Measurements from ENCODE around the gene FAIM2. TPM values are rescaled to one million over a fixed set of nuclear protein-coding genes. Genes with fewer than 3 reads are reported as not detected.

The FAIM2 gene
- total RNA-seq, 1 donor from 2014 or later, result 107 TPM

- ATAC-seq (no peak), DNase-seq (ENCODE audit: low spot score) (no peak)
- intact Hi-C loops (cut with DNase I), result no loop called here
Measured at GRCh38 chr12:49941556-49942511, 38.1 kb upstream of the FAIM2 start.

GRCh38 chr12:49939707-49940106 lies 36.0 kb upstream of the FAIM2 start:
- ATAC-seq (peak; percentile 21), DNase-seq (ENCODE audit: low spot score) (no peak)
- intact Hi-C loops (cut with DNase I), result no loop called here

- DNase-seq (ENCODE audit: low spot score), result no peak
- ATAC-seq, result peak; percentile 52
- intact Hi-C loops (cut with DNase I), result no loop called here
Measured at GRCh38 chr12:49939307-49939706, 35.6 kb upstream of the FAIM2 start.

GRCh38 chr12:49937639-49938300 lies 34.1 kb upstream of the FAIM2 start:
- intact Hi-C loops (cut with DNase I), result no loop called here
- DNase-seq (ENCODE audit: low spot score) (no peak), ATAC-seq (peak; percentile 32)

GRCh38 chr12:49936925-49937324 lies 33.2 kb upstream of the FAIM2 start:
- intact Hi-C loops (cut with DNase I), result no loop called here
- ATAC-seq (no peak), DNase-seq (ENCODE audit: low spot score) (no peak)

- DNase-seq (ENCODE audit: low spot score), result no peak
- ATAC-seq, result no peak
Measured at GRCh38 chr12:49934505-49934904, 30.8 kb upstream of the FAIM2 start.

GRCh38 chr12:49933796-49934195 lies 30.1 kb upstream of the FAIM2 start:
- DNase-seq (ENCODE audit: low spot score), result no peak
- intact Hi-C loops (cut with DNase I), result no loop called here
- no peak for ATAC-seq

More at GRCh38 chr12:49934505-49934904, 30.8 kb upstream of the FAIM2 start:
- intact Hi-C loops (cut with DNase I), result no loop called here

- intact Hi-C loops (cut with DNase I), result no loop called here
- no peak for DNase-seq (ENCODE audit: low spot score)
- no peak for ATAC-seq
Measured at GRCh38 chr12:49932533-49933130, 28.9 kb upstream of the FAIM2 start.

- intact Hi-C loops (cut with DNase I), result no loop called here
- no peak for DNase-seq (ENCODE audit: low spot score)
Measured at GRCh38 chr12:49932023-49932422, 28.3 kb upstream of the FAIM2 start.

GRCh38 chr12:49930515-49931288 lies 27.0 kb upstream of the FAIM2 start:
- intact Hi-C loops (cut with DNase I), result no loop called here
- ATAC-seq (no peak), DNase-seq (ENCODE audit: low spot score) (no peak)

More at GRCh38 chr12:49932023-49932422, 28.3 kb upstream of the FAIM2 start:
- no peak for ATAC-seq

GRCh38 chr12:49929581-49929980 lies 25.9 kb upstream of the FAIM2 start:
- no peak for ATAC-seq
- DNase-seq (ENCODE audit: low spot score), result no peak
- intact Hi-C loops (cut with DNase I), result no loop called here

- intact Hi-C loops (cut with DNase I), result no loop called here
- ATAC-seq (no peak), DNase-seq (ENCODE audit: low spot score) (no peak)
Measured at GRCh38 chr12:49928471-49928870, 24.8 kb upstream of the FAIM2 start.

- DNase-seq (ENCODE audit: low spot score), result no peak
Measured at GRCh38 chr12:49925433-49926204, 21.9 kb upstream of the FAIM2 start.

GRCh38 chr12:49924628-49925246 lies 21.0 kb upstream of the FAIM2 start:
- intact Hi-C loops (cut with DNase I), result no loop called here
- ATAC-seq (peak; percentile 29), DNase-seq (ENCODE audit: low spot score) (no peak)

More at GRCh38 chr12:49925433-49926204, 21.9 kb upstream of the FAIM2 start:
- intact Hi-C loops (cut with DNase I), result no loop called here
- no peak for ATAC-seq

- intact Hi-C loops (cut with DNase I), result no loop called here
- ATAC-seq (peak; percentile 31), DNase-seq (ENCODE audit: low spot score) (no peak)
Measured at GRCh38 chr12:49923880-49924556, 20.3 kb upstream of the FAIM2 start.

GRCh38 chr12:49923035-49923644 lies 19.4 kb upstream of the FAIM2 start:
- DNase-seq (ENCODE audit: low spot score) (no peak), ATAC-seq (peak; percentile 65)
- intact Hi-C loops (cut with DNase I), result no loop called here
